HEK293 (cell line): ENCODE measurements around the gene MRPL48.

Experiments used
- FEZF1 ChIP-seq: fragments of 450-650 bp; formaldehyde crosslinking; IDR thresholded peaks from 2 replicates; pipeline ENCODE4 v1.5.1; 2016; ENCODE audit warnings: missing biosample characterization, missing genetic modification characterization
- GLI2 ChIP-seq: fragments of 450-650 bp; formaldehyde crosslinking; IDR thresholded peaks from 2 replicates; pipeline ENCODE4; 2017; ENCODE audit warnings: missing biosample characterization, missing genetic modification characterization, low read depth, borderline replicate concordance
- GLIS2 ChIP-seq: fragments of 450-650 bp; formaldehyde crosslinking; IDR thresholded peaks from 2 replicates; pipeline ENCODE4 v1.5.1; 2016; ENCODE audit warnings: missing biosample characterization, missing genetic modification characterization
- HOXC10 ChIP-seq: sonication (generic); formaldehyde crosslinking; IDR thresholded peaks from 2 replicates; pipeline ENCODE4 v1.8.1; 2023; ENCODE audit warnings: mild to moderate bottlenecking, missing genetic modification reagents
- KLF7 ChIP-seq: fragments of 450-650 bp; formaldehyde crosslinking; IDR thresholded peaks from 2 replicates; pipeline ENCODE4 v1.5.1; 2016; ENCODE audit warnings: missing biosample characterization, missing genetic modification characterization, borderline replicate concordance
- KLF9 ChIP-seq: fragments of 450-650 bp; formaldehyde crosslinking; IDR thresholded peaks from 2 replicates; pipeline ENCODE4 v1.5.1; 2016; ENCODE audit warnings: missing biosample characterization, missing genetic modification characterization, low read depth
- RBAK ChIP-seq: fragments of 450-650 bp; formaldehyde crosslinking; IDR thresholded peaks from 2 replicates; pipeline ENCODE4 v1.5.1; 2016; ENCODE audit warnings: missing biosample characterization, missing genetic modification characterization
- SCRT1 ChIP-seq: fragments of 450-650 bp; formaldehyde crosslinking; IDR thresholded peaks from 2 replicates; pipeline ENCODE4 v1.5.1; 2016; ENCODE audit warnings: missing biosample characterization, missing genetic modification characterization, borderline replicate concordance
- SP3 ChIP-seq: fragments of 450-650 bp; formaldehyde crosslinking; IDR thresholded peaks from 2 replicates; pipeline ENCODE4 v1.5.1; 2016; ENCODE audit warnings: missing biosample characterization, missing genetic modification characterization
- SP7 ChIP-seq: fragments of 450-650 bp; formaldehyde crosslinking; IDR thresholded peaks from 2 replicates; pipeline ENCODE4 v1.5.1; 2016; ENCODE audit warnings: missing biosample characterization, missing genetic modification characterization
- ZBTB7A ChIP-seq: fragments of 450-650 bp; formaldehyde crosslinking; IDR thresholded peaks from 2 replicates; pipeline ENCODE4 v1.5.1; 2016; ENCODE audit warnings: low read depth, missing biosample characterization, missing genetic modification characterization
- ZFP41 ChIP-seq: fragments of 450-650 bp; formaldehyde crosslinking; IDR thresholded peaks from 2 replicates; pipeline ENCODE4 v1.5.1; 2016; ENCODE audit warnings: missing biosample characterization, missing genetic modification characterization, borderline replicate concordance
- ZNF114 ChIP-seq: fragments of 450-650 bp; formaldehyde crosslinking; IDR thresholded peaks from 2 replicates; pipeline ENCODE4 v1.5.0; 2017; ENCODE audit warnings: missing biosample characterization, missing genetic modification characterization
- ZNF174 ChIP-seq: fragments of 450-650 bp; formaldehyde crosslinking; IDR thresholded peaks from 2 replicates; pipeline ENCODE4 v1.5.0; 2017; ENCODE audit warnings: missing biosample characterization, mild to moderate bottlenecking, missing genetic modification characterization
- ZNF2 ChIP-seq: fragments of 450-650 bp; formaldehyde crosslinking; IDR thresholded peaks from 2 replicates; pipeline ENCODE4 v1.5.1; 2016; ENCODE audit warnings: missing biosample characterization, missing genetic modification characterization
- ZNF266 ChIP-seq: fragments of 450-650 bp; formaldehyde crosslinking; IDR thresholded peaks from 2 replicates; pipeline ENCODE4 v1.5.1; 2016; ENCODE audit warnings: missing biosample characterization, missing genetic modification characterization, low read depth
- ZNF350 ChIP-seq: fragments of 450-650 bp; formaldehyde crosslinking; IDR thresholded peaks from 2 replicates; pipeline ENCODE4 v1.5.0; 2017; ENCODE audit warnings: missing biosample characterization, mild to moderate bottlenecking, missing genetic modification characterization
- ZNF366 ChIP-seq: fragments of 450-650 bp; formaldehyde crosslinking; conservative IDR thresholded peaks from 2 replicates; pipeline ENCODE4 v1.5.1; 2016; ENCODE audit warnings: missing biosample characterization, missing genetic modification characterization
- ZNF37A ChIP-seq: fragments of 450-650 bp; IDR thresholded peaks from 2 replicates; pipeline ENCODE4 v1.5.1; 2018; ENCODE audit warnings: missing biosample characterization, missing genetic modification characterization
- ZNF394 ChIP-seq: fragments of 450-650 bp; formaldehyde crosslinking; IDR thresholded peaks from 2 replicates; pipeline ENCODE4 v1.5.1; 2016; ENCODE audit warnings: missing biosample characterization, missing genetic modification characterization, mild to moderate bottlenecking, moderate library complexity, borderline replicate concordance
- ZNF548 ChIP-seq: fragments of 450-650 bp; formaldehyde crosslinking; IDR thresholded peaks from 2 replicates; pipeline ENCODE4 v1.5.1; 2016; ENCODE audit warnings: missing biosample characterization, missing genetic modification characterization
- ZNF670 ChIP-seq: fragments of 450-650 bp; formaldehyde crosslinking; IDR thresholded peaks from 2 replicates; pipeline ENCODE4 v1.5.1; 2016; ENCODE audit warnings: missing biosample characterization, missing genetic modification characterization, low read depth
- ZNF791 ChIP-seq: fragments of 450-650 bp; formaldehyde crosslinking; IDR thresholded peaks from 2 replicates; pipeline ENCODE4 v1.5.1; 2016; ENCODE audit warnings: missing biosample characterization, missing genetic modification characterization
- ZNF792 ChIP-seq: fragments of 450-650 bp; formaldehyde crosslinking; IDR thresholded peaks from 2 replicates; pipeline ENCODE4 v1.5.1; 2016; ENCODE audit warnings: missing biosample characterization, missing genetic modification characterization
- ZXDB ChIP-seq: fragments of 450-650 bp; formaldehyde crosslinking; IDR thresholded peaks from 2 replicates; pipeline ENCODE4 v1.5.1; 2016; ENCODE audit warnings: missing biosample characterization, missing genetic modification characterization
- TF ChIP-seq, protein P1 (sequence below): fragments of 450-650 bp; formaldehyde crosslinking; IDR thresholded peaks from 2 replicates; pipeline ENCODE4 v1.5.1; 2017; ENCODE audit warnings: missing biosample characterization, missing genetic modification characterization
- TF ChIP-seq, protein P2 (sequence below): fragments of 450-650 bp; formaldehyde crosslinking; IDR thresholded peaks from 2 replicates; pipeline ENCODE4 v1.5.1; 2016; ENCODE audit warnings: missing biosample characterization, missing genetic modification characterization
- TF ChIP-seq, protein P3 (sequence below): fragments of 450-650 bp; formaldehyde crosslinking; IDR thresholded peaks from 2 replicates; pipeline ENCODE4 v1.5.1; 2017; ENCODE audit warnings: missing biosample characterization, missing genetic modification characterization
- TF ChIP-seq, protein P4 (sequence below): fragments of 450-650 bp; formaldehyde crosslinking; IDR thresholded peaks from 2 replicates; pipeline ENCODE4 v1.5.1; 2017; ENCODE audit warnings: missing biosample characterization, missing genetic modification characterization
- TF ChIP-seq, protein P5 (sequence below): fragments of 450-650 bp; formaldehyde crosslinking; IDR thresholded peaks from 2 replicates; pipeline ENCODE4 v1.5.1; 2017; ENCODE audit warnings: missing biosample characterization, missing genetic modification characterization

The MRPL48 gene

DNA sequence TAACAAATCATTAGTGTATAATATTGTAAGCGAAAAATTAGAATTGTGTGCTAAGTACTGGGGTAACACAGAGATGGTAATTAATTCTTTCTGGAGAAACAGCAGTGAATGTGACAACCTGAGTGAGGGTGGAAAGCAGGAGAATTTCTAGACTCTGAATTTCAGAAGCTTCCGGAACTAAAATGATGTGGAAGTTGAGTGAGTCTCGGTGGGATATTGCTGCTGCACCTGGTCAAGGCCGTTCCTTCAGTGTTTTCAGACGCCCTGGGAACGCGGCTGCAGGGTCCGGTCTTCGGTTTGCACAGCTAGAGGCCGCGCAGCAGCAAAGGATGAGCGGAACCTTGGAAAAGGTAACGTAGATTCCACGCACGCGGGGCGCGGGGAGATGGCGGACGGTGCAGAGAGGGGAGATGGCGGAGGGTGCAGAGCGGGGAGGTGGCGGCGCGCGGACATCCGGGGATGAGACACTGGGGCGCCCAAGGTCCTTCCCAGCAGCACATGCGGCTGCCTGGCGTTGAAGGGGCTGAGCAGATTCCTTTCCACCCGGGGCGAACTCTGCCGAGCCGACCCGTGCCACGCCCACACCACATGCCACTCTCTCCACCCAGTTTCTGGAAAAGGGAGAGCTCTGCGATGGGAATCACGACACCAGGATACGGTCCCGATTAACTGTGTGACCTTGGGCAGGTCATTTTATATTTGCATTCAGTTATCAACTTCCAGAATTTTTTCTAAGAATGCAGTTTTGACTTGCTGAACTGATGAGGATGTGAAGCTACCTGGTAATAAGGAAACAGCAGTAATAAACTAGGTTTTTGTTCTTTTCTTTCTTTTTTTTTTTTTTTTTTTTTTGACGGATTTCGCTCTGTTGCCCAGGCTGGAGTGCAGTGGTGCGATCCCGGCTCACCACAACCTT is at the start of gene MRPL48 (continued):
- TF ChIP-seq ZNF792 (tag by site-specific recombination) (peak; percentile 79; the same call in 1 of the 2 replicates), RBAK (tag by site-specific recombination) (no peak), ZNF114 (tag by site-specific recombination) (no peak), ZNF791 (tag by site-specific recombination) (no peak), KLF9 (peak; percentile 92), ZNF174 (tag by site-specific recombination) (no peak), ZNF548 (tag by site-specific recombination) (no peak; the same call in 1 of the 2 replicates), ZNF394 (peak; percentile 80), SP7 (tag by site-specific recombination) (peak; percentile 92), SP3 (tag by site-specific recombination) (peak; percentile 65), GLI2 (no peak), FEZF1 (tag by site-specific recombination) (peak; percentile 75), KLF7 (tag by site-specific recombination) (peak; percentile 67; the same call in 1 of the 2 replicates), ZNF266 (tag by site-specific recombination) (no peak), HOXC10 (CRISPR knock-in tag) (no peak), ZBTB7A (tag by site-specific recombination) (peak; percentile 75; the same call in 1 of the 2 replicates), ZNF37A (tag by site-specific recombination) (no peak), SCRT1 (tag by site-specific recombination) (peak; percentile 8; the same call in 1 of the 2 replicates), ZNF366 (tag by site-specific recombination) (peak; percentile 22; the same call in 1 of the 2 replicates), ZNF2 (tag by site-specific recombination) (peak; percentile 96), GLIS2 (tag by site-specific recombination) (no peak), ZNF350 (tag by site-specific recombination) (no peak), ZXDB (tag by site-specific recombination) (peak; percentile 98), ZNF670 (tag by site-specific recombination) (no peak), ZFP41 (no peak)
- TF ChIP-seq, protein P1, sequence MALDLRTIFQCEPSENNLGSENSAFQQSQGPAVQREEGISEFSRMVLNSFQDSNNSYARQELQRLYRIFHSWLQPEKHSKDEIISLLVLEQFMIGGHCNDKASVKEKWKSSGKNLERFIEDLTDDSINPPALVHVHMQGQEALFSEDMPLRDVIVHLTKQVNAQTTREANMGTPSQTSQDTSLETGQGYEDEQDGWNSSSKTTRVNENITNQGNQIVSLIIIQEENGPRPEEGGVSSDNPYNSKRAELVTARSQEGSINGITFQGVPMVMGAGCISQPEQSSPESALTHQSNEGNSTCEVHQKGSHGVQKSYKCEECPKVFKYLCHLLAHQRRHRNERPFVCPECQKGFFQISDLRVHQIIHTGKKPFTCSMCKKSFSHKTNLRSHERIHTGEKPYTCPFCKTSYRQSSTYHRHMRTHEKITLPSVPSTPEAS (tag by site-specific recombination) = peak; percentile 52; the same call in 1 of the 2 replicates
- TF ChIP-seq, protein P2, sequence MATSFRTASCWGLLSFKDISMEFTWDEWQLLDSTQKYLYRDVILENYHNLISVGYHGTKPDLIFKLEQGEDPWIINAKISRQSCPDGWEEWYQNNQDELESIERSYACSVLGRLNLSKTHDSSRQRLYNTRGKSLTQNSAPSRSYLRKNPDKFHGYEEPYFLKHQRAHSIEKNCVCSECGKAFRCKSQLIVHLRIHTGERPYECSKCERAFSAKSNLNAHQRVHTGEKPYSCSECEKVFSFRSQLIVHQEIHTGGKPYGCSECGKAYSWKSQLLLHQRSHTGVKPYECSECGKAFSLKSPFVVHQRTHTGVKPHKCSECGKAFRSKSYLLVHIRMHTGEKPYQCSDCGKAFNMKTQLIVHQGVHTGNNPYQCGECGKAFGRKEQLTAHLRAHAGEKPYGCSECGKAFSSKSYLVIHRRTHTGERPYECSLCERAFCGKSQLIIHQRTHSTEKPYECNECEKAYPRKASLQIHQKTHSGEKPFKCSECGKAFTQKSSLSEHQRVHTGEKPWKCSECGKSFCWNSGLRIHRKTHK (tag by site-specific recombination) = no peak
- TF ChIP-seq, protein P3, sequence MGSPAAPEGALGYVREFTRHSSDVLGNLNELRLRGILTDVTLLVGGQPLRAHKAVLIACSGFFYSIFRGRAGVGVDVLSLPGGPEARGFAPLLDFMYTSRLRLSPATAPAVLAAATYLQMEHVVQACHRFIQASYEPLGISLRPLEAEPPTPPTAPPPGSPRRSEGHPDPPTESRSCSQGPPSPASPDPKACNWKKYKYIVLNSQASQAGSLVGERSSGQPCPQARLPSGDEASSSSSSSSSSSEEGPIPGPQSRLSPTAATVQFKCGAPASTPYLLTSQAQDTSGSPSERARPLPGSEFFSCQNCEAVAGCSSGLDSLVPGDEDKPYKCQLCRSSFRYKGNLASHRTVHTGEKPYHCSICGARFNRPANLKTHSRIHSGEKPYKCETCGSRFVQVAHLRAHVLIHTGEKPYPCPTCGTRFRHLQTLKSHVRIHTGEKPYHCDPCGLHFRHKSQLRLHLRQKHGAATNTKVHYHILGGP (tag by site-specific recombination) = no peak
- TF ChIP-seq, protein P4, sequence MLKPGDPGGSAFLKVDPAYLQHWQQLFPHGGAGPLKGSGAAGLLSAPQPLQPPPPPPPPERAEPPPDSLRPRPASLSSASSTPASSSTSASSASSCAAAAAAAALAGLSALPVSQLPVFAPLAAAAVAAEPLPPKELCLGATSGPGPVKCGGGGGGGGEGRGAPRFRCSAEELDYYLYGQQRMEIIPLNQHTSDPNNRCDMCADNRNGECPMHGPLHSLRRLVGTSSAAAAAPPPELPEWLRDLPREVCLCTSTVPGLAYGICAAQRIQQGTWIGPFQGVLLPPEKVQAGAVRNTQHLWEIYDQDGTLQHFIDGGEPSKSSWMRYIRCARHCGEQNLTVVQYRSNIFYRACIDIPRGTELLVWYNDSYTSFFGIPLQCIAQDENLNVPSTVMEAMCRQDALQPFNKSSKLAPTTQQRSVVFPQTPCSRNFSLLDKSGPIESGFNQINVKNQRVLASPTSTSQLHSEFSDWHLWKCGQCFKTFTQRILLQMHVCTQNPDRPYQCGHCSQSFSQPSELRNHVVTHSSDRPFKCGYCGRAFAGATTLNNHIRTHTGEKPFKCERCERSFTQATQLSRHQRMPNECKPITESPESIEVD (tag by site-specific recombination) = peak; percentile 15; the same call in 1 of the 2 replicates
- TF ChIP-seq, protein P5, sequence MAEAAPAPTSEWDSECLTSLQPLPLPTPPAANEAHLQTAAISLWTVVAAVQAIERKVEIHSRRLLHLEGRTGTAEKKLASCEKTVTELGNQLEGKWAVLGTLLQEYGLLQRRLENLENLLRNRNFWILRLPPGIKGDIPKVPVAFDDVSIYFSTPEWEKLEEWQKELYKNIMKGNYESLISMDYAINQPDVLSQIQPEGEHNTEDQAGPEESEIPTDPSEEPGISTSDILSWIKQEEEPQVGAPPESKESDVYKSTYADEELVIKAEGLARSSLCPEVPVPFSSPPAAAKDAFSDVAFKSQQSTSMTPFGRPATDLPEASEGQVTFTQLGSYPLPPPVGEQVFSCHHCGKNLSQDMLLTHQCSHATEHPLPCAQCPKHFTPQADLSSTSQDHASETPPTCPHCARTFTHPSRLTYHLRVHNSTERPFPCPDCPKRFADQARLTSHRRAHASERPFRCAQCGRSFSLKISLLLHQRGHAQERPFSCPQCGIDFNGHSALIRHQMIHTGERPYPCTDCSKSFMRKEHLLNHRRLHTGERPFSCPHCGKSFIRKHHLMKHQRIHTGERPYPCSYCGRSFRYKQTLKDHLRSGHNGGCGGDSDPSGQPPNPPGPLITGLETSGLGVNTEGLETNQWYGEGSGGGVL (tag by site-specific recombination) = peak; percentile 27; the same call in 1 of the 2 replicates
